HG03064 (cell line): ENCODE results near the gene PITRM1.

ENCODE experiments used
- ATAC-seq: cut with Tn5 transposase; IDR thresholded peaks from one replicate; pipeline ENCODE4 v1.9.1; 2021; ENCODE audit warnings: low read depth; ENCODE audit not compliant: unreplicated experiment

Gene PITRM1

DNA sequence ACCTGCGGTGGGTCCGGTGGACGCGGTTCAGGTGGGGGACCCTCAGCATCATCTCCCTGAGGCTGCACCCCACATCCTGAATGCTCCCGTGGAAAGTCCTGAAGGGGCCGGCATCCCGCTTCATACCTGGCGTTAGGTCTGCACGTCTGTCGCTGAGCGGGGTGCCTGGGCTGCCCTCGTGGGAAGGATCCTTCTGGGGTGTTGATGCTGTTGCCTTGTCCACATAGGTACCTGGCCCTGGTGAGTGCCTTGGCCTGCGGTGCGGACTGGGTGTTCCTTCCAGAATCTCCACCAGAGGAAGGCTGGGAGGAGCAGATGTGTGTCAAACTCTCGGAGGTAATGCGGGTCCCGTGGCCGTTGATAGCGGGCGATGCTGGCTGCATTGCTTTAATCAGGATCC, 67.4 kb downstream of the PITRM1 start:
- ATAC-seq: no peak

DNA sequence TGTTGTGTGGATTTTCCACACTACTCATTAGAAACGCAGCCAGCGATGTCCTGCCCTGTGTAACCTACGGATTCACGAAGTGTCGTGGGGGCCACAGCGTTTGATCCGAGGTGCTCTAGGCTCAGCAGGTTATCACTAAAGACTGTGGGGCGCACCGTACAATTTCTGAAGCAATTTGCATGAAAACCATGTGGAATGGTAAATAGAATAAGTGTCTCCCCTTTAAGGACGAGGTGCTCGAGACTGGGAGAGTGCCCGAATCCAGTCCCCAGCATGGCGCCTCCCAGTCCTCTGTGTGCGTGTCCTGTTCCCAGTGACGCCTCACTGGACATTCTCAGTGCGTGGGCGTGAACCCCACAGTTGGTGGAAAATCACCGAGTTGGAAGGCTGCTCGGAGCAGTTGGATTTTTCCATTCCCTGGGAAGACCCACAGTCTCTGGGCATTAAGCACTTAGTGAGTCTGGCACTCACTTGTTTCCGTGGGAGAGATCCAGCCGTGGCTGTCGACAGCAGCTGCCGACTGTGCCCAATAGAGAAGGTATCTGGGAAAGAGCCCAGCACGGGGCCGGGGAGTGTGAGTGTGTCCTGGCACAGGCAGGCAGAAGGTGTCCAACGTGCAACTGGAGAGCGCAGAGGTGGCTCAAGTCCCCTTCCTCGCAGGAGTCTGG, 68.2 kb downstream of the PITRM1 start:
- no peak for ATAC-seq

DNA sequence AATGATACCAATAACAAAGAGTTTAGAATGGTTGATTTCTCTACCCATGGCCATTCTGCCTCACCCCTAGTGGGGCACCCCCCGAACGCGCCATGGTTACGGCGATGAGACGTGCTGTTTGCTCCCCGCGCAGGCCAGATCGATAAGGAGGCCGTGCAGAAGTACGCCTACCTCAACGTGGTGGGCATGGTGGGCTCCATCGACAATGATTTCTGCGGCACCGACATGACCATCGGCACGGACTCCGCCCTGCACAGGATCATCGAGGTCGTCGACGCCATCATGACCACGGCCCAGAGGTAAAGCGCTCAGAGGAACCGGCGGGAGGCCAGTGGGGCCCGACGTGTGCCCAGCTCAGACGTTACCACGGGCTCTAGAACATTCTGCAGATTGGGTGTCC, 68.9 kb downstream of the PITRM1 start:
- ATAC-seq: no peak

DNA sequence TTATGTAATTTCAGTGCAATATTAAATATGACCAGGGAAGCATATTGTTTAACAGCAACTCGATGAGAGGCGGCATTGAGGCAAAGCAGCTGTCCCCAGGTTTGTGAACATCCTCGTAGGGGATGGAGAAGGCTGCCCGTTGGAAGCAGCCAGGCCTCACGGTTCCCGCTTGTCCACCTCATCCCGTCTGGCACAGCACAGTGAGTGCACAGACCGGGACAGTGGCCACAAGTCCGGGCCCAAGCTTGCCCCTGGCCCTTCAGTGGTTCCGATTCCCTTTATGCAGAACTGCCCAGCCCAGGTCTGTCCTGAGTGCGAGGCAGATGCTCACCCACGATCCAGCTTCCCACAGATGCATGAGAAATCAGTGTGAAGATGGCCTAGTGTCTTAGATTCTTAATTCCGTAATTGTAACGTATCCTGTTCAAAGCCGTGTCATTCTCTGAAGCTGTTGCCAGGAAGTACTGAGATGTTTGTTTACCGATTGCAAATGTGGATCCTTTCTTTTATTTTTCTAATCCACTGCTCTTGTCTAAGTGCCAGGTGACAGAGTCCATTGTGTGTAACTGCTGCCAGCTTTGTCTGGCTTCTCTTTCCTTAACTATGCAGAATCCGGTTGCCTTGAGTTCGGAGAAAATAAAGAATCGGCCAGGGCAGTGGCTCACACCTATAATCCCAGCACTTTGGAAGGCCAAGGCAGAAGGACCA, 69.7 kb downstream of the PITRM1 start:
- ATAC-seq: no peak

DNA sequence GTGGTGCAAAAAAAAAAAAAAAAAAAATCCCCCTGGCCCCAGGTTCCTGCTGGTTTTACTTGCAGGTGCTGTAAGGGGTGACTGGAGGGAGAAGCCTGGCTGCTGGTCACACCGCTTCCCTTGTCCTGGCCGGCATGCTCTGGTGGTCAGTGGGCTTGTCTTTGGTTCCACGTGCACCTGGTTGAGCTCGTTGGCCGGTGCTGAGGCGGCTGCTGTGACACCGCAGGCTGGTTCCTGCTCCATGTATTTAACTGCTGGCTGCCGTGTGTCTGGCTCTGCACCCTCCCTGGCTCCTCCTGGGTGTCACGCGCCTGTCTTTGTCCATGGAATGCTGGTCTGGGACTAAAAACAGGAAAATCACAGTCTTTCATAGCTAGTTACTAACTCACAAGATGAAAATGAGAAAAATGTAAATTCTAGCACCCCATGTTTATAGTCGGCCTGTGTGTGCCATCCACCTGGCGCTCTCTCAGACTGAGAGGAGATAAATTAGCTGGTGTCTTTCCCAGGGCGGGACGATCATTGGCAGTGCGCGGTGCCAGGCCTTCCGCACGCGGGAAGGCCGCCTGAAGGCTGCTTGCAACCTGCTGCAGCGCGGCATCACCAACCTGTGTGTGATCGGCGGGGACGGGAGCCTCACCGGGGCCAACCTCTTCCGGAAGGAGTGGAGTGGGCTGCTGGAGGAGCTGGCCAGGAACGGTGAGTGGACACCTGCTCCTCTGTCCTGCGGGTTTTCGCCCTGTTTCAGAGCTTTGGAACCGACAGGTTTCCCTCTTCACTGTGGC, 71.5 kb downstream of the PITRM1 start:
- ATAC-seq: no peak

DNA sequence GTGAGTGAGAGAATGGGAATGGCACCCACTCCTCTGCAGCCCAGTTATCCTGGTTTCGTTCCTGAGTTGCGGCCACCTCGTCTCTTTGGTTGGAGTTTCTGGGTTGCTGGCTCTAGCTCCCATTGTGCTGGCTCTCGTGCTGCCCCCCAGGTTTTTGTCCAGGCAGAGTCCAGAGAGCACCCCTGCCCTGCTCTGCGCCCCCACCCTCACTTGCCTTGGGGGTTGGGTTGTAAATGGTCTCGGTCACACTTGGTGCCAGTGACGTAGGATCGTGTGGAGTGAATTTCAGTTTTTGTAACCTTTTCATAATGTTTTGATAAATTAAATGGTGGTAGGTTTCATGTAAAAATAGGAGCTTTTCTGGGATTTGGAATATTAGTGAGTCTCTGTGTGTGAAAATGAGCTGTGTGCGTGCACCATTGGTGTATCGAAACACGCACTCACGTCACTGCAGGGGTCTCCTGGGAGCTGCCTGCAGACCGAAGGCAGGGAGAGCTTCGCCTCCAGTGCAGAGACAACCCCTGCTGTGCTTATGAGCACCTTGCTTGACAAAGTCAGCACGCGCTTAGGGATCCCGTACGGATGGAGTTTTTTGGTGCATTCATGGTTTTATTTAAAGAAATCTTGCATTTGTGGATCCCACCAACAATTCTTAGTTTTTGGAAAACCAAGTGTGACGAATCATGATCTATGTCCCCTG, 72.3 kb downstream of the PITRM1 start:
- ATAC-seq: no peak

DNA sequence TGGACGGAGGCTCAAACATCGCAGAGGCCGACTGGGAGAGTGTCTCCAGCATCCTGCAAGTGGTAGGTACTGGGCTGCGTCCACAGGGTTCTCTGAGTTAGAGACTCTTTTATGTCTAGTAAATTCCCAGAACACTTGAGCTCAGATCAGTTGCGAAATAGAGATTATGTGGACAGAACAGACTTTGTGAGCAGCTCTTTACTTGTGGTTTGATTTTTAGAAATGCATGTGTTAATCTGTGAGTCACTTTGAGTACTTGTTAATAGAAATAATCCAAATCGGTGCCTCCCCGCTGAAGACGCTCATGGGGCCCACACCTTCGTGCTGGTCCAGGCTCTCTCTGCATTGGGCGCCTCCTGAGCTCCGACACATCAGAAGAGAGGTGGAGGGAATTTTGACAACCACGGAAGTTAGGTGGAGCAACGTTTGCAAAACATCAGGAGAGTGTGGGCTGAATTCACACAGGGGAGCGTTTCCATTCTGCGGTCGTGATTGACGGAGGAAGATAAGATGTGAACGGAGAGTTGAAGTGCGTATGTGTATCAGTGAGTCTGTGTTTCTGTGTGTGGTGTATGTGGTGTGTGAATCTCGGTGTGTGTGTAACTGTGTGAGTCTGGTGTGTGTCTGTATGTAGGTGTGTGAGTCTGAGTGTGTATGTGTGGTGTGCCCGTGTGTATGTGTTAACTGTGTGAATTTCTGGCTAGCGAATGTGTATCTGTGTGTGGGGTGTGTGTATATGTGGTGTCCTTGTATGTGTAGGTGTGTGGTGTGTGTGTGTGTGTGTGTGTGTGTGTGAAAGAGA, 73.1 kb downstream of the PITRM1 start:
- no peak for ATAC-seq

DNA sequence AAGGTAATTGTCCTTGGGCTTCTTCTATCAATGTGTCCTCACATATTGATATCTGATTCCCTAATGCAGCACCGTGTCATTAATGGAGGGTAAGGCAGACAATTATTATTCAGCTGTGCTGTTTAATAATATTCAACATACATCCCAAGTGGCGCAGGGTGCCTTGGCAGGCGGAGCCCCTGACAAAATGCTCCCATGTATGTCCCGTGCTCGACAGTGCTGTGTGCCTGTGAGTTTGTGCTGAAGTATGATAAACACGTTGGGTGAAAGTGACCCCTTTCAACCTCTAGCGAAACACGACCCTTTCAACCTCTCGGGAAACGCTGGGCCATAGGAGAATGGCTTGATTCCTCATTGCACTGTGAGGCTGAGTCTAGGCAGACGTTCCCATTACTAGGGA, 73.9 kb downstream of the PITRM1 start:
- no peak for ATAC-seq

DNA sequence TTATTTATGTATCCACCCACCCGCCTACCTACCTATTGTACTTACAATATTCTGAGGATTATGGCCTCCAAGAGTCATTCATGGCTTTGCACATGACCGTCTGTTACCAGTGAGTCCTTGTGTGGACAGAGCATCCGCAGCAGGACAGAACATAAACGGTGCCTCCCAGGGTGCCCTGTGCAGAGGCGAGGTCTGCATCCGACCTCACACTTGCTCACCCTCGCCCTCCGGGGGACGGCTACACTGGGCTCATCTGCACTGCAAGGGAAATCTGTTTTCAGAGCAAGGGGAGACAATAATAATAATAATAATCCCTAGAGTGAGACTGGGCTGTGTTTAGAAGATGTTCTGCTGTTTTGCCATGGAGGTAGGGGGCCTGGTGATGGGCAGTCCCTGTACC, 75.4 kb downstream of the PITRM1 start:
- no peak for ATAC-seq

DNA sequence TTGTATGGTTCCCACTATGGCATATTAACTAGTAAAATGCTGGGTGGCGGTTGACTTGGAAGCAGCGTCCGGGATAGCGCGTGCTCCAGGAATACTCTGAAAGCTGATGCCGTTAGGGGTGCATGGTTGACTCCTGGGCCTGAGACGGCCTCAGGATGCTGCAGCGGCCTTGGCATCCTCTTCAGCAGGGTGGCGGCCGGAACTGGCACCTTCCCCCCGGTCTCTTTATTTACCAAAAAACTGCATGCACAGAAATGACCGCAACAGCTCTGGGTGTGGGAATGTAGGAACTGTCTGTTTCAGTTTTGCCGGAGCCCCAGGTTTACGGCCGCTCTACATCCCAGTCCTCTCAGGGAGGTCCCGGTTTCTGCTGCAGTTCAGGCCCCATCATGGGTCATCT, 76.4 kb downstream of the PITRM1 start:
- ATAC-seq: no peak

DNA sequence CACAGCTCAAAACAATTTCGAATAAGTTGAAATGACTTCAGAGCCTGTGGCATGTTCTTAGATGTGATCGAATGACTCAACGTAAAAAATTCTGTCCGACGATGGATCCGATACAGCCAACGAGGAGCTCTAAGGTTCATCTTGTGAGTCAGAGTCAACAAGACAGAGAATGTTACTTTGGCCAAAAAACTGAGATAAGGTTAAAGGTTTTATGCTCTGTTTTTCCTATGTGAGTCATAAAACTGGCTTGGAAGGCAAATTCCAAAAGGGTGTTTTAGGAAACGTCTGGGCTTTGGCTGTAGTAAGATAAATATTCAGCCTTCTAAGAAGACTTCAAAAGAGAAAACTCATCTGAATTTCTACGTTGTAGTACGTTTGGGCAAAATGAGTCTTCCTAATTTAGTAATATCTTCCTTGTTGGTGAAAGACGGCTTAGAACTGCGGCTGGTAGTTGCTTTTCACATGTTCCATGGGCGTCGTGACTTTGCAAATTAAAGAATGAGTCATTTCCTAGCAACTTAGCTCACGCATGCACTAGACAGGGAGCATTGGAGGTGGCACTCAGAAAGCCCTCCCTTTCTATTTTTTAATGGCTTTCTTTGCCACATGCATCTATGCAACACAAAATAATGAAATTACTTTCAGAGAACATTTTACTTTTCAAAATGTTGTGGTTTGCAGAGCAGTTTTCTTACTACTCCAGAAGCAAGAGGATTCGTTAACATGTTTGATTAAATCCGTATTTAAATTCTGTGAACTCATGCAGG, 77.0 kb downstream of the PITRM1 start:
- peak; percentile 78 for ATAC-seq

DNA sequence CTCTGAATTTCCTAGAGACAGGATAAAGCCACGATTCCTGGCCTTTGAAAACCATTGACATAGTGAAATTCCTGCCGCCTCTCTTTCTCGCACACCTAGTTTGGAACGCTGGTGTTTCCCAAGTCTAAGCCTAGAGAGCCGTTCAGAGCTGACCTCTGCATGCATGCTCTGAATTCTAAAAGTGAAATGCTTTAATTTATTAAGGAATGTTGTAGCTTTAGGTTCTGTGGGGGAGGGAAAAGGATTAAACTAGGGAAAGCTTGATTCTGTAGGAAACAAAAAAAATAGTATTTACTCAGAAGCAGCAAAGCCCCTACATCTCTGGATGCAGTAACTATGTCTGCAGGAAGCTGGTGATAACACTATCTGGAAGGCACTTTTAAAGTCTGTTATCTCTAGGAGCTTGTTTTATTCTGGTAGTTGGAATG, 78.0 kb downstream of the PITRM1 start:
- ATAC-seq: no peak

DNA sequence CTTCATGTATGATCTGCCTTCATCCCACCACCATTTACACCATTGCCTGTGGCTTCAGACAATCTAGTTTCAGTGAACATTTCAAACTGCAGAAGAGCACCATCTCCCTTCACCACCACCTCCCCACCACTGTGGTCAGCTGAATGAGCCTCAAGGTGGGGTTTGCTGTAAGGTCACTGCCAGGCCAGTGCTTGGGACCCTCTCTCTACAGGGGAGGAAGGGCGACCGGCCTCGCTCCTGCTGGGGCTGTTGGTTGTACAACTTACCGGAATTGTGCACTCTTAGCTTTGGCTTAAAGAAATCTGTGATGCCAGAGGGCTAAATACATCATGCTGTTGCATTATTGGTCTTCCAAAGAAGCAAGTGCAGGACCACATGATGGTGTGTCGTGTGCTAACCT, 78.6 kb downstream of the PITRM1 start:
- no peak for ATAC-seq

DNA sequence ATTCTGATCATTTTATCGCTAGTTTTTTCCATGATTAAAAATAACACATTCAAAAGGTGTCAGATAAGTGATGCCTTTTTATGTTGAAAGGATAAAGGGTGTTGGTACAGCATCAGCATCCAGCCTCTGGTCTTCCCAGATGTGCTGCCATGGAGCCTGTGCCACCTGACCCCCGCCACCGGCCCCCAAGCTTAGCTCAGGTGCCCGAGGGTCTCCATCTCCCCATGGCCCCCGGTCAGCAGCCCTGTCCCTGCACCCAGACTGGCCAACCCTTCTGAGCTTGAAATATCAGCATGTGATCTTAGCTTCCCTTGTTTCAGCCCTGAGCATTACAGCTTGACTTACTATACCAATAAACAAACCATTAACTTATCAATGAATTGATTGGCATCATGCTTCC, 80.7 kb downstream of the PITRM1 start:
- no peak for ATAC-seq

DNA sequence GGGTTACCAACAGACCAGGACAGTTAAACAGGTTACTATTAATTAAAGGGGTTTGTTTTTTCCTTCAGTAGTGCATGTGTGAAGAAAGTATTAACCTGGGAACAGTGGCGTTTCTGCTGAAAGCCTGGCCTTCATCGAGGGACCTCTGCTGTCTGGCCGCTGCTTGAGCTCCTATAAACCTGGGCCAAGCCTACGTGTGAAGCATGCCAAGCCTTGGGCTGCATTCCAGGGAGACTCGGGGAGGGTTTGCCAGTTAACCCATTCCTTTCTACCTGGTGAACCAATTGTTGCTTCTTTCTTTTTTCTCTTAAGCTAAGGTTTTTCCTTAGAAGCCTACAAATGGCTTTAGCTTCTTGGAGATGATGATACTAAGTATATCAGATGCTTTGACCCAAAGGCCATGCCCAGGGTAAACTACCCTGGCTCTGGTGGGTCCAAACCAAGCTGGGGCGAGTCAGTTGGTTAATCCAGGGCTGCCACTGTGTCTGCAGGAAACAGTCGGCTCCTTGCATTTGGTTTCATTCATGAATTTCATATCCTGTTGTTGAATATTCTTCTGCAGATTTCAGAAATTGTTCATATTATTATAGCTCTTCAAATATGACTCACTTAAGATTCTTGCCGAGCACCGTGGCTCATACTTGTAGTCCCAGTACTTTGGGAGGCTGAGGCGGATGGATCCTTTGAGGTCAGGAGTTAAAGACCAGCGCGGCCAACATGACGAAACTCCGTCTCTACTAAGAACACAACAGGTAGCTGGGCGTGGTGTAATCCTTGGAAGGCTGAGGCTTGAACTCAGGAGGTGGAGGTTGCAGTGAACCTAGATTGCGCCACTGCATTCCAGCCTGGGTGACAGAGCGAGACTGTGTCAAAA, 81.4 kb downstream of the PITRM1 start:
- no peak for ATAC-seq

DNA sequence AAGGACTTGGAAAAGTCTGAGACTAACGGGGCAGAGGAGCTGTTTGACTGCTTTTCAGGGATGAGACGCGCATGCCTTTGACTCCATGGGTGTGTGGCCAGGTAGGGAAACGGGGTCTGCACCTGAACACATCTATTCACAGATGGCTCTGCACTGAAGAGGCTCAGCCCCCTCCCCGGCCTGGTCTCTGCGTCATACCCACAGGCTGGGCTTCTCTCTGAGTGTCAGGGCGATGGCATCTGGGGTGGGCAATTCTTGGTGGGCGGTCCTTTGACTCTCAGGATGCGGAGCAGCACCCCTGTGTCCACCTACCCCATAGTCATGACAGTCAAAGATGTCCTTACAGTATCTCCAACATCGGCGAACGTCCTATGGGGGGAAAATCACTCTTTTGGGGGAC, 82.2 kb downstream of the PITRM1 start:
- ATAC-seq: no peak
